ENCODE measurements around the gene TH. TPM values are rescaled to one million over a fixed set of nuclear protein-coding genes. Genes with fewer than 3 reads are reported as not detected.

The TH gene
- total and polyA plus RNA-seq, 2 of the 8 experiments (the other 6 are each of a cell fraction or from before 2014, with no cell fraction given) = 0.09 TPM; not detected in 1

- Histone ChIP-seq H3K36me3 (ENCODE audit: control insufficient read depth in 2 of 4, insufficient read depth in 4 of 4, low read length in 3 of 4) (no peaks in the 10 kb centered on the region), H2BK12ac (ENCODE audit: low read depth, low read length) (no peak overlapping the region), H3K79me2 (ENCODE audit: control insufficient read depth in 1 of 2, insufficient read depth in 2 of 2, low read length in 2 of 2) (no peaks in the 10 kb centered on the region), H3K4ac (replicated peaks; ENCODE audit: insufficient read length, low read depth, low read length) (no peak overlapping the region), H2AK5ac (ENCODE audit: low read depth, low read length) (no peak overlapping the region), H2BK5ac (ENCODE audit: low read depth, low read length) (no peak overlapping the region), H3K27me3 (replicated peaks in 1 of 4; ENCODE audit: control insufficient read depth in 3 of 4, extremely low read depth in 1 of 4, insufficient read depth in 3 of 4, low read length in 3 of 4) (peaks cover 0 to 16% (median 5%) of the 10 kb centered on the region in 4 experiments; a peak in 2 of 7 replicates), H3K23me2 (ENCODE audit: low read depth, low read length) (peaks cover 9% of the 10 kb centered on the region; the same call in 1 of the 2 replicates), H2BK15ac (ENCODE audit: low read length) (no peak overlapping the region), H3K9ac (replicated peaks in 1 of 4; ENCODE audit: extremely low read depth in 1 of 4, low read depth in 3 of 4, low read length in 3 of 4) (no peak overlapping the region), H4K91ac (replicated peaks; ENCODE audit: insufficient read length, low read length) (no peak overlapping the region), H3K27ac (ENCODE audit: low read depth, low read length) (no peak overlapping the region), H4K8ac (ENCODE audit: extremely low read depth, insufficient read depth, low read length) (no peak overlapping the region), H2BK20ac (ENCODE audit: low read length) (no peak overlapping the region), H3K4me3 (ENCODE audit: extremely low read depth in 1 of 4, insufficient read depth in 2 of 4, low read depth in 3 of 4, low read length in 4 of 4) (no peak overlapping the region), H3K9me3 (ENCODE audit: insufficient read depth in 2 of 2, low read depth in 1 of 2, low read length in 1 of 2) (no peaks in the 10 kb centered on the region), H2BK120ac (replicated peaks; ENCODE audit: low read depth, low read length) (no peak overlapping the region), H3K4me2 (ENCODE audit: insufficient read depth in 1 of 2, low read depth in 2 of 2, low read length in 2 of 2) (no peak overlapping the region), H4K5ac (ENCODE audit: insufficient read length, low read depth, low read length) (no peak overlapping the region), H3K14ac (ENCODE audit: insufficient read length) (no peak overlapping the region), H3K79me1 (ENCODE audit: low read depth, low read length) (no peaks in the 10 kb centered on the region), H4K20me1 (replicated peaks in 1 of 2; ENCODE audit: control insufficient read depth in 1 of 2, insufficient read depth in 2 of 2, low read length in 2 of 2) (peaks cover 0 to 12% of the 10 kb centered on the region in 2 experiments), H3K4me1 (replicated peaks in 1 of 4; ENCODE audit: control insufficient read depth in 3 of 4, insufficient read depth in 4 of 4, low read length in 3 of 4) (no peaks in the 10 kb centered on the region; a peak in 1 of 7 replicates), H3K56ac (replicated peaks; ENCODE audit: insufficient read length, low read depth, low read length) (no peak overlapping the region), H3K18ac (ENCODE audit: extremely low read depth, low read length) (no peak overlapping the region), H3K23ac (ENCODE audit: insufficient read length) (no peak overlapping the region), H2AFZ (ENCODE audit: low read length) (no peak overlapping the region)
- WGBS, 2 experiments (ENCODE audit: extremely low coverage in 1 of 2, insufficient coverage in 1 of 2, insufficient read length in 1 of 2, insufficient replicate concordance in 2 of 2, low coverage in 1 of 2, low lambda C conversion rate in 2 of 2, missing lambda C conversion rate in 1 of 2) = 77% methylated on average over 17 of the region's 23 CpGs; no CpG with 5 or more reads in 1 of the 2 experiments
- no peak for FAIRE-seq
- ChIA-PET CTCF (ENCODE audit: partially characterized antibody) (interaction anchor here (0.5 to 4.3 kb wide), 34 partner anchors 8 to 731 kb away, joined by 3 to 44 read pairs (median 6); partner anchors contain the start of genes C11orf21, TH and TSPAN32), POLR2A (ENCODE audit: partially characterized antibody) (no interaction called here)
- TF ChIP-seq CHD2 (IDR thresholded peaks at IDR 0.05; ENCODE audit: low read length) (no peak), MAX (IDR thresholded peaks at IDR 0.05) (no peak), RXRA (IDR thresholded peaks at IDR 0.05; ENCODE audit: insufficient read depth, low read depth, low read length) (no peak), SP1 (IDR thresholded peaks at IDR 0.05; ENCODE audit: low read depth, low read length) (no peak), RAD21 (IDR thresholded peaks at IDR 0.05 in 1 of 2, conservative IDR thresholded peaks at IDR 0.05 in 1 of 2; ENCODE audit: low read depth in 2 of 2, low read length in 2 of 2) (no peak), POLR2AphosphoS5 (IDR thresholded peaks at IDR 0.05; ENCODE audit: low read depth, low read length) (no peak), RNF2 (IDR thresholded peaks at IDR 0.05; ENCODE audit: borderline replicate concordance, low read depth, low read length, missing control alignments, poor library complexity, severe bottlenecking) (no peak), NRF1 (IDR thresholded peaks at IDR 0.05; ENCODE audit: low read depth, low read length) (no peak)
- TF ChIP-seq, protein P1, sequence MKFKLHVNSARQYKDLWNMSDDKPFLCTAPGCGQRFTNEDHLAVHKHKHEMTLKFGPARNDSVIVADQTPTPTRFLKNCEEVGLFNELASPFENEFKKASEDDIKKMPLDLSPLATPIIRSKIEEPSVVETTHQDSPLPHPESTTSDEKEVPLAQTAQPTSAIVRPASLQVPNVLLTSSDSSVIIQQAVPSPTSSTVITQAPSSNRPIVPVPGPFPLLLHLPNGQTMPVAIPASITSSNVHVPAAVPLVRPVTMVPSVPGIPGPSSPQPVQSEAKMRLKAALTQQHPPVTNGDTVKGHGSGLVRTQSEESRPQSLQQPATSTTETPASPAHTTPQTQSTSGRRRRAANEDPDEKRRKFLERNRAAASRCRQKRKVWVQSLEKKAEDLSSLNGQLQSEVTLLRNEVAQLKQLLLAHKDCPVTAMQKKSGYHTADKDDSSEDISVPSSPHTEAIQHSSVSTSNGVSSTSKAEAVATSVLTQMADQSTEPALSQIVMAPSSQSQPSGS (IDR thresholded peaks at IDR 0.05; ENCODE audit: low read length) = no peak
- no peak for DNase-seq (ENCODE audit: low read depth in 1 of 2, low spot score in 2 of 2)
Measured at GRCh38 chr11:2185324-2186085, 13.9 kb upstream of the TH start.
